ENCODE measurements around the gene HOXC13. TPM values are rescaled to one million over a fixed set of nuclear protein-coding genes. Genes with fewer than 3 reads are reported as not detected.

HOXC13 gene
- total RNA-seq, 1 experiment from 2014 or later = 5.3 TPM

GRCh38 chr12:53968214-53969127, 29.8 kb downstream of the HOXC13 start:
- no peak overlapping the region for H3K4me3 Mint-ChIP-seq (ENCODE audit: unreplicated experiment)
- H3K27me3 Mint-ChIP-seq (ENCODE audit: insufficient read depth, unreplicated experiment) = no peaks in the 10 kb centered on the region
- no peak for DNase-seq (ENCODE audit: unreplicated experiment)
- no peaks in the 10 kb centered on the region for H3K9me3 Mint-ChIP-seq (ENCODE audit: unreplicated experiment)
- peaks cover 19% of the 10 kb centered on the region for H3K4me1 Mint-ChIP-seq (ENCODE audit: insufficient read depth, unreplicated experiment)
- no peaks in the 10 kb centered on the region for H3K36me3 Mint-ChIP-seq (ENCODE audit: insufficient read depth, unreplicated experiment)
- H3K27ac Mint-ChIP-seq (ENCODE audit: low read depth, unreplicated experiment) = peak overlapping the region; percentile 14
- BruUV-seq (replicated peaks) = no TSS peak
- CTCF ChIA-PET = interaction anchor here (1.2 kb wide), 1 partner anchor 222 kb away, joined by 3 read pairs; no protein-coding TSS in a partner anchor
- POLR2A ChIA-PET = interaction anchor here (1.0 kb wide), 1 partner anchor 10 kb away, joined by 3 read pairs; no protein-coding TSS in a partner anchor
- no peak for TF ChIP-seq CTCF (IDR thresholded peaks at IDR 0.05; ENCODE audit: unreplicated experiment)
- intact Hi-C loops (cut with micrococcal nuclease) = no loop called here

GRCh38 chr12:53969588-53970259, 31.1 kb downstream of the HOXC13 start:
- no peaks in the 10 kb centered on the region for H3K27me3 Mint-ChIP-seq (ENCODE audit: insufficient read depth, unreplicated experiment)
- no peaks in the 10 kb centered on the region for H3K36me3 Mint-ChIP-seq (ENCODE audit: insufficient read depth, unreplicated experiment)

GRCh38 chr12:53970451-53970850, 31.8 kb downstream of the HOXC13 start:
- H3K4me1 Mint-ChIP-seq (ENCODE audit: insufficient read depth, unreplicated experiment) = peaks cover 19% of the 10 kb centered on the region
- H3K27ac Mint-ChIP-seq (ENCODE audit: low read depth, unreplicated experiment) = no peak overlapping the region
- BruUV-seq (replicated peaks) = no TSS peak
- intact Hi-C loops (cut with micrococcal nuclease) = no loop called here
- H3K4me3 Mint-ChIP-seq (ENCODE audit: unreplicated experiment) = no peak overlapping the region
- no peaks in the 10 kb centered on the region for H3K27me3 Mint-ChIP-seq (ENCODE audit: insufficient read depth, unreplicated experiment)
- no peaks in the 10 kb centered on the region for H3K9me3 Mint-ChIP-seq (ENCODE audit: unreplicated experiment)
- POLR2A ChIA-PET = interaction anchor here (0.7 to 5.1 kb wide), 2 partner anchors 19 to 31 kb away, joined by 3 to 59 read pairs; partner anchors contain the start of gene HOXC13
- no peak for TF ChIP-seq CTCF (IDR thresholded peaks at IDR 0.05; ENCODE audit: unreplicated experiment)
- H3K36me3 Mint-ChIP-seq (ENCODE audit: insufficient read depth, unreplicated experiment) = no peaks in the 10 kb centered on the region
- CTCF ChIA-PET = interaction anchor here (0.5 to 1.2 kb wide), 2 partner anchors 138 to 237 kb away, joined by 3 read pairs; no protein-coding TSS in a partner anchor
- no peak for DNase-seq (ENCODE audit: unreplicated experiment)

More at GRCh38 chr12:53969588-53970259, 31.1 kb downstream of the HOXC13 start:
- no TSS peak for BruUV-seq (replicated peaks)
- no peak overlapping the region for H3K27ac Mint-ChIP-seq (ENCODE audit: low read depth, unreplicated experiment)
- peaks cover 19% of the 10 kb centered on the region for H3K4me1 Mint-ChIP-seq (ENCODE audit: insufficient read depth, unreplicated experiment)
- ChIA-PET POLR2A (interaction anchor here (0.7 to 5.1 kb wide), 2 partner anchors 18 to 30 kb away, joined by 3 to 59 read pairs; partner anchors contain the start of gene HOXC13), CTCF (interaction anchor here (0.5 to 1.2 kb wide), 4 partner anchors 17 to 237 kb away, joined by 3 read pairs; no protein-coding TSS in a partner anchor)
- DNase-seq (ENCODE audit: unreplicated experiment) = no peak
- no peaks in the 10 kb centered on the region for H3K9me3 Mint-ChIP-seq (ENCODE audit: unreplicated experiment)
- intact Hi-C loops (cut with micrococcal nuclease) = no loop called here
- H3K4me3 Mint-ChIP-seq (ENCODE audit: unreplicated experiment) = no peak overlapping the region
- TF ChIP-seq CTCF (IDR thresholded peaks at IDR 0.05; ENCODE audit: unreplicated experiment) = no peak

- no peaks in the 10 kb centered on the region for H3K36me3 Mint-ChIP-seq (ENCODE audit: insufficient read depth, unreplicated experiment)
- ChIA-PET POLR2A (interaction anchor here (1.4 to 5.1 kb wide), 3 partner anchors 9 to 31 kb away, joined by 3 to 59 read pairs (median 6); partner anchors contain the start of gene HOXC13), CTCF (interaction anchor here (0.6 to 2.1 kb wide), 4 partner anchors 17 to 280 kb away, joined by 3 to 6 read pairs (median 4); no protein-coding TSS in a partner anchor)
- BruUV-seq (replicated peaks) = no TSS peak
- no peaks in the 10 kb centered on the region for H3K9me3 Mint-ChIP-seq (ENCODE audit: unreplicated experiment)
- no peak overlapping the region for H3K4me3 Mint-ChIP-seq (ENCODE audit: unreplicated experiment)
- no peaks in the 10 kb centered on the region for H3K27me3 Mint-ChIP-seq (ENCODE audit: insufficient read depth, unreplicated experiment)
- no peak overlapping the region for H3K27ac Mint-ChIP-seq (ENCODE audit: low read depth, unreplicated experiment)
- DNase-seq (ENCODE audit: unreplicated experiment) = no peak
- TF ChIP-seq CTCF (IDR thresholded peaks at IDR 0.05; ENCODE audit: unreplicated experiment) = no peak
- intact Hi-C loops (cut with micrococcal nuclease) = no loop called here
- H3K4me1 Mint-ChIP-seq (ENCODE audit: insufficient read depth, unreplicated experiment) = peaks cover 19% of the 10 kb centered on the region
Observed at GRCh38 chr12:53971129-53971528, 32.5 kb downstream of the HOXC13 start.

All from MCF 10A (cell line).